Body of pancreas (tissue), 4 donors: ENCODE data around the gene ANKRD28. TPM values are rescaled to one million over a fixed set of nuclear protein-coding genes. Genes with fewer than 3 reads are reported as not detected.
A peak's percentile ranks its signal among the peaks of the same experiment; 100 is the strongest.
"Not testable (repeated sequence)": the region's sequence is repeated elsewhere in the genome, so short reads cannot be mapped to it uniquely, and the experiment has no call there.

Source experiments
- ATAC-seq: fragments of 150-250 bp; one replicate; pipeline ENCODE4 v1.9.1; 2016
- DNase-seq, 4 donors: peaks; one replicate each; pipeline ENCODE4 v3.0.0-alpha.2; 2019
- H3K27ac ChIP-seq, 4 donors: fragments of 200-600 bp; sonication (generic); 1 replicate in 3 of 4; 2 replicates in 1 of 4; pipeline versions ENCODE4 v1.5.1 to v1.6.1; 2016 to 2019; ENCODE audit warnings: mild to moderate bottlenecking in 1 of 4, mixed read lengths in 1 of 4, moderate library complexity in 1 of 4
- H3K27me3 ChIP-seq, 2 donors: fragments of 200-600 bp; sonication (generic); one replicate each; pipeline ENCODE4 v1.6.0; 2016; ENCODE audit warnings: mild to moderate bottlenecking in 1 of 2
- H3K36me3 ChIP-seq, 2 donors: fragments of 200-600 bp; sonication (generic); replicated peaks in 1 of 2; 2 replicates each; pipeline ENCODE4 v1.5.1; 2016; ENCODE audit warnings: low read depth in 2 of 2; ENCODE audit not compliant: insufficient read depth in 1 of 2
- H3K4me1 ChIP-seq: fragments of 200-600 bp; sonication (generic); one replicate; pipeline ENCODE4 v1.6.0; 2016
- H3K4me3 ChIP-seq, 2 donors: fragments of 200-600 bp; sonication (generic); 1 replicate in 1 of 2; 2 replicates in 1 of 2; pipeline ENCODE4 v1.5.1; 2016 to 2019
- H3K9me3 ChIP-seq, 3 donors: fragments of 200-600 bp; sonication (generic); 1 replicate in 2 of 3; 2 replicates in 1 of 3; pipeline ENCODE4 v1.5.1; 2016
- CTCF ChIP-seq, 7 experiments: fragments of 450-650 bp in 4 of 7; fragments of 200-600 bp in 3 of 7; sonication (generic) in 3 of 7; IDR thresholded peaks; one replicate each; pipeline ENCODE4 v1.5.1; 2016 to 2019; ENCODE audit warnings: antibody characterized with exemption in 7 of 7
- POLR2A ChIP-seq, 3 donors: fragments of 450-650 bp; IDR thresholded peaks; one replicate each; pipeline ENCODE4 v1.6.1; 2016; ENCODE audit warnings: antibody characterized with exemption in 3 of 3, mild to moderate bottlenecking in 2 of 3
- WGBS, 2 donors: methylation state at CpG; one replicate each; pipeline ENCODE4 v1.1.5; 2017; 5-methylcytosine and 5-hydroxymethylcytosine counted together
- intact Hi-C: fragments of 100-400 bp; cut with DNase I; formaldehyde crosslinking; loops from one replicate; pipeline ENCODE4 v1.15.1; 2023
- microRNA-seq, 2 donors: library from miRNA; unstranded; fragments of <30 nt; microRNA quantifications; one replicate each; pipeline ENCODE4, GENCODE V29; 2016; ENCODE audit warnings: borderline number of aligned reads in 2 of 2, borderline replicate concordance in 2 of 2
- small RNA-seq: library from RNA; depleted of rRNA; stranded (forward); fragments of <200 nt; gene quantifications from one replicate; pipeline ENCODE3, GENCODE V24; 2016
- total RNA-seq, 2 donors: library from RNA; depleted of rRNA; stranded (reverse); fragments of >200 nt; gene quantifications; one replicate each; pipeline ENCODE4 v1.1.0, GENCODE V29; 2016

Gene ANKRD28
- total RNA-seq, 2 donors from 2014 or later = 26.7 to 37.1 TPM

GRCh38 chr3:15629860-15630597 lies 167.8 kb downstream of the ANKRD28 start:
- no peak overlapping the region for H3K4me3 ChIP-seq
- no peaks in the 10 kb centered on the region for H3K27me3 ChIP-seq
- no peak for TF ChIP-seq POLR2A (IDR thresholded peaks at IDR 0.05)
- TF ChIP-seq CTCF (IDR thresholded peaks at IDR 0.05) = peak; percentile 51 to 82 (median 79)
- ATAC-seq = peak; percentile 96
- H3K36me3 ChIP-seq = no peaks in the 10 kb centered on the region
- peaks cover 26% of the 10 kb centered on the region for H3K4me1 ChIP-seq
- peak; percentile 65 to 84 (median 72) for DNase-seq
- 32 to 40% methylated on average over 10 of the region's 10 CpGs for WGBS, 2 donors
- H3K27ac ChIP-seq = peak overlapping the region in 1 of 4 donors; percentile 15
- no peaks in the 10 kb centered on the region for H3K9me3 ChIP-seq
- intact Hi-C loops = no loop called here

- intact Hi-C loops = no loop called here
- H3K27me3 ChIP-seq = no peaks in the 10 kb centered on the region
- H3K4me3 ChIP-seq = no peak overlapping the region
- H3K9me3 ChIP-seq = no peaks in the 10 kb centered on the region
- DNase-seq (no peak), ATAC-seq (no peak)
- TF ChIP-seq CTCF (IDR thresholded peaks at IDR 0.05) (no peak), POLR2A (IDR thresholded peaks at IDR 0.05) (no peak)
- no peak overlapping the region for H3K27ac ChIP-seq
- H3K36me3 ChIP-seq = no peaks in the 10 kb centered on the region
- H3K4me1 ChIP-seq = peaks cover 24% of the 10 kb centered on the region
Observed at GRCh38 chr3:15628967-15629366, 168.8 kb downstream of the ANKRD28 start.

GRCh38 chr3:15623535-15624440 lies 174.0 kb downstream of the ANKRD28 start:
- no peaks in the 10 kb centered on the region for H3K36me3 ChIP-seq

GRCh38 chr3:15619659-15620464 lies 177.9 kb downstream of the ANKRD28 start:
- H3K27me3 ChIP-seq, H3K36me3 ChIP-seq, ATAC-seq, H3K4me3 ChIP-seq, DNase-seq, H3K9me3 ChIP-seq, H3K27ac ChIP-seq, intact Hi-C loops: not testable (repeated sequence)
- H3K4me1 ChIP-seq = peaks cover 19% of the 10 kb centered on the region
- WGBS, 2 donors = 85 to 89% methylated on average over 8 of the region's 8 CpGs

More at GRCh38 chr3:15623535-15624440, 174.0 kb downstream of the ANKRD28 start:
- H3K27ac ChIP-seq = no peak overlapping the region
- no peaks in the 10 kb centered on the region for H3K27me3 ChIP-seq
- WGBS, 2 donors = 63 to 70% methylated on average over 4 of the region's 4 CpGs
- intact Hi-C loops = no loop called here
- DNase-seq (no peak), ATAC-seq (no peak)
- H3K4me3 ChIP-seq = no peak overlapping the region
- peaks cover 0 to 8% (median 0%) of the 10 kb centered on the region in 3 donors for H3K9me3 ChIP-seq
- H3K4me1 ChIP-seq = peaks cover 13% of the 10 kb centered on the region
- TF ChIP-seq POLR2A (IDR thresholded peaks at IDR 0.05) (no peak), CTCF (IDR thresholded peaks at IDR 0.05) (no peak)

Small RNAs within 50 kb of the gene (microRNA-seq; reads per million reads assigned to microRNA genes)
- gene MIR3134 = 0 reads per million in 2 donors

Small RNAs within 50 kb of the gene (small RNA-seq; reads per million reads assigned to genes)
- not detected for gene MIR3134
- not detected for gene RN7SL4P

Other genes with a start within 250 kb of the ANKRD28 start
- gene HACL1, start 196.4 kb downstream of the ANKRD28 start, total RNA-seq = 10 to 100 TPM; 12.5 to 19.5 TPM
- gene BTD, start 196.2 kb downstream of the ANKRD28 start, total RNA-seq = 10 to 100 TPM in 1 of 2 donors, 1 to 10 TPM in 1; 8.2 to 24.4 TPM